GM10266 (cell line): ENCODE measurements around the gene SNX1.
"Not testable (repeated sequence)": the region's sequence is repeated elsewhere in the genome, so short reads cannot be mapped to it uniquely, and the experiment has no call there.

Source experiments
- DNase-seq: peaks from one replicate; pipeline ENCODE4 v3.0.0; 2012; ENCODE audit errors: extremely low spot score
- TF ChIP-seq, protein P1 (sequence below): IDR thresholded peaks from 2 replicates; pipeline ENCODE4 v1.5.1; 2012; ENCODE audit warnings: mild to moderate bottlenecking, low read depth; ENCODE audit not compliant: control insufficient read depth, insufficient read depth; ENCODE audit errors: missing control alignments

The SNX1 gene

DNA sequence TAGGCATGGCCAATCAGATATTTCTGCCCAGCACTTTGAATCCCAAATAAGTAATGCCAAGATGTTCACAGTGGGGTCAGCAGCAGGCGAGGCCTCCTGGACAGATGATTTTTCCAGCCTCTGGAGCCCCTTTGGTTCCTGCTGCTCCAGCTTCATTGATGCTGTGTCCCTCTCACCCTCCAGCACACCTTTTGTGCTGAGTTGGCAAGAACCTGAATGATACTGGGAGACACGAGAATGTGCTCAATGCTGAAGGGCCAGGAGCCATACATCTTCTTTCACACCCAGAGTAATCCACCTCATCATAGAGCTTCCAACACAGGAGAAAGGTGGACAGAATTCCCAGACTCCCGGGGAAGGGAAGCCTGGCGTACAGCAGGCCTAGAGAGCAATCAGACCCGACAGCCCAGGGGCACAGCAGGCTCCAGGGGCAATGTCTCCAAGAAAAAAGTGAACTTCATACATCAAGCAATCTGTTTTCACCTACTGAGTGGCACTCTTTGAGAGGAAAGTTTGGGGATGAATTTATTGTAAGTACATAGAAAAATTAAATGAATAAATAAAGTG lies 42.8 kb upstream of the SNX1 start:
- DNase-seq = no peak

DNA sequence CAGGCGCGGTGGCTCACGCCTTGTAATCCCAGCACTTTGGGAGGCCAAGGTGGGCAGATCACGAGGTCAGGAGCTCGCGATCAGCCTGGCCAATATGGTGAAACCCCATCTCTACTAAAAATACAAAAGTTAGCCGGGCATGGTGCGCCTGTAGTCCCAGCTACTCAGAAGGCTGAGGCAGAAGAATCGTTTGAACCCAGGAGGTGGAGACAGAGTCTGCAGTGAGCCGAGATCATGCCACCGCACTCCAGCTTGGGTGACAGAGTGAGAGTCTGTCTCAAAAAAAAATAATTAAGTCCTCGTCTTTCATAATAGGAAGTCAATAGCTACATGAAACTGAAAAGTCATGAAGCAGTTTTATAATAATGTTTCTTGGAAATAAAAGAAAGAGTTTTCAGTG lies 42.1 kb upstream of the SNX1 start:
- not testable (repeated sequence) for DNase-seq

More for the DNA sequence above, 42.8 kb upstream of the SNX1 start:
- TF ChIP-seq, protein P1, sequence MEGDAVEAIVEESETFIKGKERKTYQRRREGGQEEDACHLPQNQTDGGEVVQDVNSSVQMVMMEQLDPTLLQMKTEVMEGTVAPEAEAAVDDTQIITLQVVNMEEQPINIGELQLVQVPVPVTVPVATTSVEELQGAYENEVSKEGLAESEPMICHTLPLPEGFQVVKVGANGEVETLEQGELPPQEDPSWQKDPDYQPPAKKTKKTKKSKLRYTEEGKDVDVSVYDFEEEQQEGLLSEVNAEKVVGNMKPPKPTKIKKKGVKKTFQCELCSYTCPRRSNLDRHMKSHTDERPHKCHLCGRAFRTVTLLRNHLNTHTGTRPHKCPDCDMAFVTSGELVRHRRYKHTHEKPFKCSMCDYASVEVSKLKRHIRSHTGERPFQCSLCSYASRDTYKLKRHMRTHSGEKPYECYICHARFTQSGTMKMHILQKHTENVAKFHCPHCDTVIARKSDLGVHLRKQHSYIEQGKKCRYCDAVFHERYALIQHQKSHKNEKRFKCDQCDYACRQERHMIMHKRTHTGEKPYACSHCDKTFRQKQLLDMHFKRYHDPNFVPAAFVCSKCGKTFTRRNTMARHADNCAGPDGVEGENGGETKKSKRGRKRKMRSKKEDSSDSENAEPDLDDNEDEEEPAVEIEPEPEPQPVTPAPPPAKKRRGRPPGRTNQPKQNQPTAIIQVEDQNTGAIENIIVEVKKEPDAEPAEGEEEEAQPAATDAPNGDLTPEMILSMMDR = no peak

GRCh38 chr15:64058279-64058678 lies 37.5 kb upstream of the SNX1 start:
- no peak for DNase-seq
- TF ChIP-seq, protein P1 = no peak

GRCh38 chr15:64059104-64059503 lies 36.7 kb upstream of the SNX1 start:
- DNase-seq = not testable (repeated sequence)

GRCh38 chr15:64060716-64061115 lies 35.1 kb upstream of the SNX1 start:
- no peak for DNase-seq
- TF ChIP-seq, protein P1 = no peak

DNA sequence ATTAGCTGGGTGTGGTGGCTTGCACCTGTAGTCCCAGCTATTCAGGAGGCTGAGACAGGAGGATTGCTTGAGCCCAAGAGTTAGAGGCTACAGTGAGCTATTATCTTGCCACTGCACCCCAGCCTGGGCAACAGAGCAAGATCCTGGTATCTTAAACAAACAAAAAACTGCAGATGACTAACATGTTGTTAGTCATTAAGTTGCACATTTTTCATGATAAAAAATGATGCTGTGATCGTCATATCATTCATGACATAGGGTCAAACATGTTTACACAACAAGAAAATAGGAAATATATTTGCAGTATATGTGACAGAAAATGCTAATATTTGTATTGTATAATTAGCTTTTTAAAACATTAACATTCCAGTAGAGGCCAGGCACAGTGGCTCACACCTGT lies 29.3 kb upstream of the SNX1 start:
- TF ChIP-seq, protein P1 = no peak
- DNase-seq = no peak

DNA sequence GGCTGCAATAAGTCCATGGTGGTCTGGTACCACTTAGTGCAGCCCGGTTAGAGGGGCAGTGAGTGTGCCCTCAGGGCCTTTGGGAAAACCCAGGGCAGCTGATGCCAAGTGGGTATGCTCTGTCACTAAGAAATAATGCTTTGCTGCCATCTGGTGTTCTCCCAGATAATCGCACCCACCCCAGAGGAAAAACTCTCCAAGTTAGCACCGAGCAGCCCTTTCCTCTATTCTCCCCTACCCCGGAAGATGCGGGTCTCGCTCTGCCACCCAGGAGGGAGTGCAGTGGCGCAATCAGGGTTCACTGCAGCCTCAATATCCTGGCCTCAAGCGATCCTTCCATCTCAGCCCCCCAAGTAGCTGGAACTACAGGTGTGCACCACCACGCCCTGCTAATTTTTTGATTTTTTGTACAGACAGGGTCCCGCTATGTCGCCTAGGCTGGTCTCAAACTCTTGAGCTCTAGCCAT lies 28.2 kb upstream of the SNX1 start:
- DNase-seq = peak; percentile 83
- TF ChIP-seq, protein P1 = peak; percentile 82

- TF ChIP-seq, protein P1 = no peak
- DNase-seq = no peak
These were observed 27.6 kb upstream of the SNX1 start for GRCh38 chr15:64068133-64068532.
